ENCODE data around the gene ACO2. TPM values are rescaled to one million over a fixed set of nuclear protein-coding genes. Genes with fewer than 3 reads are reported as not detected.

Gene ACO2
- polyA plus RNA-seq, 1 of the 3 experiments (the other 2 are of a cell fraction): 47.0 TPM

GRCh38 chr22:41504397-41504796 is 35.5 kb downstream of the ACO2 start:
- DNase-seq: no peak
- Histone ChIP-seq H3K9me3 (no peaks in the 10 kb centered on the region), H3K27ac (ENCODE audit: low read depth in 2 of 2, low read length in 1 of 2) (no peak overlapping the region)

GRCh38 chr22:41504816-41505215 is 35.9 kb downstream of the ACO2 start:
- Histone ChIP-seq H3F3A (replicated peaks; ENCODE audit: insufficient read depth) (no peaks in the 10 kb centered on the region), H3K4me3 (ENCODE audit: low read depth in 2 of 2, low read length in 1 of 2) (no peak overlapping the region), H3K9ac (no peak overlapping the region), H3K9me2 (no peaks in the 10 kb centered on the region), H3K27me3 (ENCODE audit: insufficient read depth) (no peaks in the 10 kb centered on the region), H3K9me3 (no peaks in the 10 kb centered on the region), H3K79me2 (ENCODE audit: insufficient read depth) (no peaks in the 10 kb centered on the region), H2AFZ (ENCODE audit: low read depth) (no peak overlapping the region), H3K36me3 (replicated peaks in 1 of 2; ENCODE audit: control insufficient read depth in 1 of 2, insufficient read depth in 2 of 2, low read length in 1 of 2) (peaks cover 0 to 4% of the 10 kb centered on the region in 2 experiments), H3K27ac (ENCODE audit: low read depth in 2 of 2, low read length in 1 of 2) (no peak overlapping the region), H3K4me2 (no peak overlapping the region), H4K20me1 (ENCODE audit: insufficient read depth) (no peaks in the 10 kb centered on the region), H3K4me1 (ENCODE audit: control insufficient read depth in 1 of 2, insufficient read depth in 2 of 2, low read depth in 1 of 2, low read length in 1 of 2) (no peaks in the 10 kb centered on the region)
- ChIA-PET CTCF (no interaction called here), POLR2A (no interaction called here)
- no peak for TF ChIP-seq SMC3 (IDR thresholded peaks at IDR 0.05; ENCODE audit: low read depth, low read length)
- no peak for TF ChIP-seq TEAD4 (IDR thresholded peaks at IDR 0.05; ENCODE audit: borderline replicate concordance, insufficient read depth)
- no peak for TF ChIP-seq USF1 (IDR thresholded peaks at IDR 0.05; ENCODE audit: borderline replicate concordance, low read depth)
- DNase-seq: no peak
- 96% methylated on average over 4 of the region's 4 CpGs for WGBS (ENCODE audit: low lambda C conversion rate)

More at GRCh38 chr22:41504397-41504796, 35.5 kb downstream of the ACO2 start:
- Histone ChIP-seq H3K36me3 (replicated peaks in 1 of 2; ENCODE audit: control insufficient read depth in 1 of 2, insufficient read depth in 2 of 2, low read length in 1 of 2) (peaks cover 0 to 4% of the 10 kb centered on the region in 2 experiments), H2AFZ (ENCODE audit: low read depth) (no peak overlapping the region), H3K27me3 (ENCODE audit: insufficient read depth) (no peaks in the 10 kb centered on the region), H3K9me2 (no peaks in the 10 kb centered on the region), H3K9ac (no peak overlapping the region), H4K20me1 (ENCODE audit: insufficient read depth) (no peaks in the 10 kb centered on the region), H3F3A (replicated peaks; ENCODE audit: insufficient read depth) (no peaks in the 10 kb centered on the region), H3K4me1 (ENCODE audit: control insufficient read depth in 1 of 2, insufficient read depth in 2 of 2, low read depth in 1 of 2, low read length in 1 of 2) (no peaks in the 10 kb centered on the region), H3K79me2 (ENCODE audit: insufficient read depth) (no peaks in the 10 kb centered on the region), H3K4me3 (ENCODE audit: low read depth in 2 of 2, low read length in 1 of 2) (no peak overlapping the region), H3K4me2 (no peak overlapping the region)
- 63% methylated on average over 5 of the region's 7 CpGs for WGBS (ENCODE audit: low lambda C conversion rate)
- CTCF ChIA-PET: no interaction called here
- TF ChIP-seq FOXJ3 (CRISPR knock-in tag; IDR thresholded peaks at IDR 0.05) (no peak), SMC3 (IDR thresholded peaks at IDR 0.05; ENCODE audit: low read depth, low read length) (no peak)
- POLR2A ChIA-PET: no interaction called here

GRCh38 chr22:41505511-41506220 is 36.7 kb downstream of the ACO2 start:
- TF ChIP-seq FOXM1 (IDR thresholded peaks at IDR 0.05; ENCODE audit: low read depth) (no peak), MAX (IDR thresholded peaks at IDR 0.05; ENCODE audit: low read depth) (no peak), MXI1 (IDR thresholded peaks at IDR 0.05; ENCODE audit: low read depth, low read length) (no peak), SMC3 (IDR thresholded peaks at IDR 0.05; ENCODE audit: low read depth, low read length) (no peak), TEAD4 (IDR thresholded peaks at IDR 0.05; ENCODE audit: borderline replicate concordance, insufficient read depth) (no peak), ELF1 (IDR thresholded peaks at IDR 0.05) (no peak), CHD2 (IDR thresholded peaks at IDR 0.05; ENCODE audit: low read length, partially characterized antibody) (no peak), NRF1 (IDR thresholded peaks at IDR 0.05; ENCODE audit: low read depth, low read length) (no peak)
- TF ChIP-seq, protein P1, sequence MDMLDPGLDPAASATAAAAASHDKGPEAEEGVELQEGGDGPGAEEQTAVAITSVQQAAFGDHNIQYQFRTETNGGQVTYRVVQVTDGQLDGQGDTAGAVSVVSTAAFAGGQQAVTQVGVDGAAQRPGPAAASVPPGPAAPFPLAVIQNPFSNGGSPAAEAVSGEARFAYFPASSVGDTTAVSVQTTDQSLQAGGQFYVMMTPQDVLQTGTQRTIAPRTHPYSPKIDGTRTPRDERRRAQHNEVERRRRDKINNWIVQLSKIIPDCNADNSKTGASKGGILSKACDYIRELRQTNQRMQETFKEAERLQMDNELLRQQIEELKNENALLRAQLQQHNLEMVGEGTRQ (IDR thresholded peaks at IDR 0.05; ENCODE audit: borderline replicate concordance, low read depth, low read length): no peak
- TF ChIP-seq, protein P2, sequence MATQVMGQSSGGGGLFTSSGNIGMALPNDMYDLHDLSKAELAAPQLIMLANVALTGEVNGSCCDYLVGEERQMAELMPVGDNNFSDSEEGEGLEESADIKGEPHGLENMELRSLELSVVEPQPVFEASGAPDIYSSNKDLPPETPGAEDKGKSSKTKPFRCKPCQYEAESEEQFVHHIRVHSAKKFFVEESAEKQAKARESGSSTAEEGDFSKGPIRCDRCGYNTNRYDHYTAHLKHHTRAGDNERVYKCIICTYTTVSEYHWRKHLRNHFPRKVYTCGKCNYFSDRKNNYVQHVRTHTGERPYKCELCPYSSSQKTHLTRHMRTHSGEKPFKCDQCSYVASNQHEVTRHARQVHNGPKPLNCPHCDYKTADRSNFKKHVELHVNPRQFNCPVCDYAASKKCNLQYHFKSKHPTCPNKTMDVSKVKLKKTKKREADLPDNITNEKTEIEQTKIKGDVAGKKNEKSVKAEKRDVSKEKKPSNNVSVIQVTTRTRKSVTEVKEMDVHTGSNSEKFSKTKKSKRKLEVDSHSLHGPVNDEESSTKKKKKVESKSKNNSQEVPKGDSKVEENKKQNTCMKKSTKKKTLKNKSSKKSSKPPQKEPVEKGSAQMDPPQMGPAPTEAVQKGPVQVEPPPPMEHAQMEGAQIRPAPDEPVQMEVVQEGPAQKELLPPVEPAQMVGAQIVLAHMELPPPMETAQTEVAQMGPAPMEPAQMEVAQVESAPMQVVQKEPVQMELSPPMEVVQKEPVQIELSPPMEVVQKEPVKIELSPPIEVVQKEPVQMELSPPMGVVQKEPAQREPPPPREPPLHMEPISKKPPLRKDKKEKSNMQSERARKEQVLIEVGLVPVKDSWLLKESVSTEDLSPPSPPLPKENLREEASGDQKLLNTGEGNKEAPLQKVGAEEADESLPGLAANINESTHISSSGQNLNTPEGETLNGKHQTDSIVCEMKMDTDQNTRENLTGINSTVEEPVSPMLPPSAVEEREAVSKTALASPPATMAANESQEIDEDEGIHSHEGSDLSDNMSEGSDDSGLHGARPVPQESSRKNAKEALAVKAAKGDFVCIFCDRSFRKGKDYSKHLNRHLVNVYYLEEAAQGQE (IDR thresholded peaks at IDR 0.05; ENCODE audit: low read depth, low read length): no peak
- TF ChIP-seq, protein P3, sequence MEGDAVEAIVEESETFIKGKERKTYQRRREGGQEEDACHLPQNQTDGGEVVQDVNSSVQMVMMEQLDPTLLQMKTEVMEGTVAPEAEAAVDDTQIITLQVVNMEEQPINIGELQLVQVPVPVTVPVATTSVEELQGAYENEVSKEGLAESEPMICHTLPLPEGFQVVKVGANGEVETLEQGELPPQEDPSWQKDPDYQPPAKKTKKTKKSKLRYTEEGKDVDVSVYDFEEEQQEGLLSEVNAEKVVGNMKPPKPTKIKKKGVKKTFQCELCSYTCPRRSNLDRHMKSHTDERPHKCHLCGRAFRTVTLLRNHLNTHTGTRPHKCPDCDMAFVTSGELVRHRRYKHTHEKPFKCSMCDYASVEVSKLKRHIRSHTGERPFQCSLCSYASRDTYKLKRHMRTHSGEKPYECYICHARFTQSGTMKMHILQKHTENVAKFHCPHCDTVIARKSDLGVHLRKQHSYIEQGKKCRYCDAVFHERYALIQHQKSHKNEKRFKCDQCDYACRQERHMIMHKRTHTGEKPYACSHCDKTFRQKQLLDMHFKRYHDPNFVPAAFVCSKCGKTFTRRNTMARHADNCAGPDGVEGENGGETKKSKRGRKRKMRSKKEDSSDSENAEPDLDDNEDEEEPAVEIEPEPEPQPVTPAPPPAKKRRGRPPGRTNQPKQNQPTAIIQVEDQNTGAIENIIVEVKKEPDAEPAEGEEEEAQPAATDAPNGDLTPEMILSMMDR (IDR thresholded peaks at IDR 0.05): no peak
- Histone ChIP-seq H3K27me3 (ENCODE audit: insufficient read depth) (no peaks in the 10 kb centered on the region), H2AFZ (ENCODE audit: low read depth) (no peak overlapping the region), H3K27ac (ENCODE audit: low read depth in 2 of 2, low read length in 1 of 2) (no peak overlapping the region), H3K36me3 (replicated peaks in 1 of 2; ENCODE audit: control insufficient read depth in 1 of 2, insufficient read depth in 2 of 2, low read length in 1 of 2) (peaks cover 0 to 4% of the 10 kb centered on the region in 2 experiments), H3K9ac (no peak overlapping the region), H3K9me2 (no peaks in the 10 kb centered on the region), H3K4me1 (ENCODE audit: control insufficient read depth in 1 of 2, insufficient read depth in 2 of 2, low read depth in 1 of 2, low read length in 1 of 2) (no peaks in the 10 kb centered on the region), H3K4me2 (no peak overlapping the region), H3K4me3 (ENCODE audit: low read depth in 2 of 2, low read length in 1 of 2) (no peak overlapping the region), H3K79me2 (ENCODE audit: insufficient read depth) (no peaks in the 10 kb centered on the region), H3K9me3 (no peaks in the 10 kb centered on the region), H4K20me1 (ENCODE audit: insufficient read depth) (no peaks in the 10 kb centered on the region), H3F3A (replicated peaks; ENCODE audit: insufficient read depth) (no peaks in the 10 kb centered on the region)
- ChIA-PET POLR2A (no interaction called here), CTCF (no interaction called here)
- no peak for DNase-seq
- WGBS (ENCODE audit: low lambda C conversion rate): 100% methylated on average over 7 of the region's 10 CpGs
